ENCODE data around the gene ATXN2L. TPM values are rescaled to one million over a fixed set of nuclear protein-coding genes. Genes with fewer than 3 reads are reported as not detected.

ATXN2L gene
- total and polyA plus RNA-seq, 4 donors: 23.1 to 40.7 (median 32.8) TPM

DNA sequence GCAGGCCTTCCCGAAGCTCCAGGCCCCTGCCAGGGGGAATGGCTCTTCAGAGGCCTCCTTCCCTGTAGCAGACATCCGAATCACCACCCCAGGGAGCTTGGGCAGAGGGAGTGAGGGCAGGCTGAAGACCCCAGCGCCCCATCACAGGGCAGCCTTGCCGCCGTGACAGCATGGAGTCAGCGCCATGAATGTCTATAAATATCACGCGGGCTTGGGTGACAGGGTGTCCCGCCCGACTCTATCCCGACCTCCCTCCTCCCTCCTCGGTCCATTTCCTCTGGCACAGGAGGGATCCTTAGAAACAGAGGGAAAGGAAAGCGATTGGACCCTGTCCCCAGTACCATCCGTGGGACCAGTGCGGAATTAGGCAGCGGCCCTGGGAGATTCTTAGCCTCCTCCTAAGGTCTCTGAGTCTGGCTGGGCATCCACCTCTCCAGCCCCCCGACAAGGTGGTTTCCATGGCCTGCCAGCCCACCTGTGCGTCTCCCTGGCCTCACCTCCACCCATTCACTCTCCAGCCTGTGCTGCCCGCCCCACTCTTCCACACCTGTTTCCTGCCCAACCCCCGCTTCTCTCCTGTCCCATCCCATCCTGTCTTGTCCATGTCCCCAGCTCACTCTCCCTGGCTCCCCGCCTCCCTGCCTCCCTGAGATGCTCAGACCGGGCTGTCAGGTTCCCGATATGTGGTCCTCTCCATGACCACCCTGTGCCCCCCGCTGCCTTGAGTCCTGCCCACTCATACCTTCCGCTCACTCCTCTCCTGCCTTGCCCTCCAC is 60.6 kb downstream of the ATXN2L start:
- 78% methylated on average over 25 of the region's 25 CpGs for WGBS

GRCh38 chr16:28884045-28884444 is 61.2 kb downstream of the ATXN2L start:
- WGBS: 95% methylated on average over 6 of the region's 6 CpGs
- Histone ChIP-seq H3K4me1 (ENCODE audit: control insufficient read depth in 4 of 4, insufficient read depth in 4 of 4, low read length in 3 of 4) (peaks cover 2 to 12% (median 11%) of the 10 kb centered on the region in 4 donors), H3K27ac (ENCODE audit: low read depth in 1 of 2, low read length in 2 of 2) (no peak overlapping the region), H3K9ac (ENCODE audit: low read depth in 1 of 2, low read length in 2 of 2) (no peak overlapping the region), H3K27me3 (ENCODE audit: control insufficient read depth in 4 of 4, insufficient read depth in 4 of 4, low read length in 3 of 4) (no peaks in the 10 kb centered on the region), H3K36me3 (ENCODE audit: control insufficient read depth in 4 of 4, insufficient read depth in 3 of 4, low read depth in 1 of 4, low read length in 3 of 4) (peaks cover 0 to 2% (median 0%) of the 10 kb centered on the region in 4 donors), H3K4me3 (ENCODE audit: low read depth in 1 of 3, low read length in 3 of 3) (no peak overlapping the region), H3K9me3 (ENCODE audit: control insufficient read depth in 4 of 4, low read length in 3 of 4) (no peaks in the 10 kb centered on the region)
- TF ChIP-seq SP1 (IDR thresholded peaks at IDR 0.05): no peak
- TF ChIP-seq, protein P1, sequence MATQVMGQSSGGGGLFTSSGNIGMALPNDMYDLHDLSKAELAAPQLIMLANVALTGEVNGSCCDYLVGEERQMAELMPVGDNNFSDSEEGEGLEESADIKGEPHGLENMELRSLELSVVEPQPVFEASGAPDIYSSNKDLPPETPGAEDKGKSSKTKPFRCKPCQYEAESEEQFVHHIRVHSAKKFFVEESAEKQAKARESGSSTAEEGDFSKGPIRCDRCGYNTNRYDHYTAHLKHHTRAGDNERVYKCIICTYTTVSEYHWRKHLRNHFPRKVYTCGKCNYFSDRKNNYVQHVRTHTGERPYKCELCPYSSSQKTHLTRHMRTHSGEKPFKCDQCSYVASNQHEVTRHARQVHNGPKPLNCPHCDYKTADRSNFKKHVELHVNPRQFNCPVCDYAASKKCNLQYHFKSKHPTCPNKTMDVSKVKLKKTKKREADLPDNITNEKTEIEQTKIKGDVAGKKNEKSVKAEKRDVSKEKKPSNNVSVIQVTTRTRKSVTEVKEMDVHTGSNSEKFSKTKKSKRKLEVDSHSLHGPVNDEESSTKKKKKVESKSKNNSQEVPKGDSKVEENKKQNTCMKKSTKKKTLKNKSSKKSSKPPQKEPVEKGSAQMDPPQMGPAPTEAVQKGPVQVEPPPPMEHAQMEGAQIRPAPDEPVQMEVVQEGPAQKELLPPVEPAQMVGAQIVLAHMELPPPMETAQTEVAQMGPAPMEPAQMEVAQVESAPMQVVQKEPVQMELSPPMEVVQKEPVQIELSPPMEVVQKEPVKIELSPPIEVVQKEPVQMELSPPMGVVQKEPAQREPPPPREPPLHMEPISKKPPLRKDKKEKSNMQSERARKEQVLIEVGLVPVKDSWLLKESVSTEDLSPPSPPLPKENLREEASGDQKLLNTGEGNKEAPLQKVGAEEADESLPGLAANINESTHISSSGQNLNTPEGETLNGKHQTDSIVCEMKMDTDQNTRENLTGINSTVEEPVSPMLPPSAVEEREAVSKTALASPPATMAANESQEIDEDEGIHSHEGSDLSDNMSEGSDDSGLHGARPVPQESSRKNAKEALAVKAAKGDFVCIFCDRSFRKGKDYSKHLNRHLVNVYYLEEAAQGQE (IDR thresholded peaks at IDR 0.05): no peak
- TF ChIP-seq, protein P2, sequence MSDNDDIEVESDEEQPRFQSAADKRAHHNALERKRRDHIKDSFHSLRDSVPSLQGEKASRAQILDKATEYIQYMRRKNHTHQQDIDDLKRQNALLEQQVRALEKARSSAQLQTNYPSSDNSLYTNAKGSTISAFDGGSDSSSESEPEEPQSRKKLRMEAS (IDR thresholded peaks at IDR 0.05): no peak
- TF ChIP-seq FOXA2 (IDR thresholded peaks at IDR 0.05): no peak
- no peak for TF ChIP-seq FOXA1 (IDR thresholded peaks at IDR 0.05)
- DNase-seq (ENCODE audit: low spot score): no peak

More for the DNA sequence above, 60.6 kb downstream of the ATXN2L start:
- Histone ChIP-seq H3K9ac (ENCODE audit: low read depth in 1 of 2, low read length in 2 of 2) (no peak overlapping the region), H3K27ac (ENCODE audit: low read depth in 1 of 2, low read length in 2 of 2) (no peak overlapping the region), H3K27me3 (ENCODE audit: control insufficient read depth in 4 of 4, insufficient read depth in 4 of 4, low read length in 3 of 4) (no peaks in the 10 kb centered on the region), H3K4me3 (ENCODE audit: low read depth in 1 of 3, low read length in 3 of 3) (no peak overlapping the region), H3K36me3 (ENCODE audit: control insufficient read depth in 4 of 4, insufficient read depth in 3 of 4, low read depth in 1 of 4, low read length in 3 of 4) (no peaks in the 10 kb centered on the region), H3K4me1 (ENCODE audit: control insufficient read depth in 4 of 4, insufficient read depth in 4 of 4, low read length in 3 of 4) (peaks cover 2 to 12% (median 11%) of the 10 kb centered on the region in 4 donors), H3K9me3 (ENCODE audit: control insufficient read depth in 4 of 4, low read length in 3 of 4) (no peaks in the 10 kb centered on the region)
- no peak for DNase-seq (ENCODE audit: low spot score)
- TF ChIP-seq TAF1 (conservative IDR thresholded peaks at IDR 0.05) (no peak), SP1 (IDR thresholded peaks at IDR 0.05) (no peak), NR2F2 (IDR thresholded peaks at IDR 0.05) (no peak), GABPA (IDR thresholded peaks at IDR 0.05 in 1 of 2, conservative IDR thresholded peaks at IDR 0.05 in 1 of 2) (no peak), EGR1 (IDR thresholded peaks at IDR 0.05; ENCODE audit: low read depth in 2 of 2) (no peak), RXRA (IDR thresholded peaks at IDR 0.05) (no peak), JUND (IDR thresholded peaks at IDR 0.05) (no peak), RAD21 (IDR thresholded peaks at IDR 0.05) (no peak)
- TF ChIP-seq, protein P3, sequence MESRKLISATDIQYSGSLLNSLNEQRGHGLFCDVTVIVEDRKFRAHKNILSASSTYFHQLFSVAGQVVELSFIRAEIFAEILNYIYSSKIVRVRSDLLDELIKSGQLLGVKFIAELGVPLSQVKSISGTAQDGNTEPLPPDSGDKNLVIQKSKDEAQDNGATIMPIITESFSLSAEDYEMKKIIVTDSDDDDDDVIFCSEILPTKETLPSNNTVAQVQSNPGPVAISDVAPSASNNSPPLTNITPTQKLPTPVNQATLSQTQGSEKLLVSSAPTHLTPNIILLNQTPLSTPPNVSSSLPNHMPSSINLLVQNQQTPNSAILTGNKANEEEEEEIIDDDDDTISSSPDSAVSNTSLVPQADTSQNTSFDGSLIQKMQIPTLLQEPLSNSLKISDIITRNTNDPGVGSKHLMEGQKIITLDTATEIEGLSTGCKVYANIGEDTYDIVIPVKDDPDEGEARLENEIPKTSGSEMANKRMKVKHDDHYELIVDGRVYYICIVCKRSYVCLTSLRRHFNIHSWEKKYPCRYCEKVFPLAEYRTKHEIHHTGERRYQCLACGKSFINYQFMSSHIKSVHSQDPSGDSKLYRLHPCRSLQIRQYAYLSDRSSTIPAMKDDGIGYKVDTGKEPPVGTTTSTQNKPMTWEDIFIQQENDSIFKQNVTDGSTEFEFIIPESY (IDR thresholded peaks at IDR 0.05): no peak
- TF ChIP-seq, protein P4, sequence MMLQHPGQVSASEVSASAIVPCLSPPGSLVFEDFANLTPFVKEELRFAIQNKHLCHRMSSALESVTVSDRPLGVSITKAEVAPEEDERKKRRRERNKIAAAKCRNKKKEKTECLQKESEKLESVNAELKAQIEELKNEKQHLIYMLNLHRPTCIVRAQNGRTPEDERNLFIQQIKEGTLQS (IDR thresholded peaks at IDR 0.05): no peak
- TF ChIP-seq, protein P1 (IDR thresholded peaks at IDR 0.05): no peak
- TF ChIP-seq, protein P5, sequence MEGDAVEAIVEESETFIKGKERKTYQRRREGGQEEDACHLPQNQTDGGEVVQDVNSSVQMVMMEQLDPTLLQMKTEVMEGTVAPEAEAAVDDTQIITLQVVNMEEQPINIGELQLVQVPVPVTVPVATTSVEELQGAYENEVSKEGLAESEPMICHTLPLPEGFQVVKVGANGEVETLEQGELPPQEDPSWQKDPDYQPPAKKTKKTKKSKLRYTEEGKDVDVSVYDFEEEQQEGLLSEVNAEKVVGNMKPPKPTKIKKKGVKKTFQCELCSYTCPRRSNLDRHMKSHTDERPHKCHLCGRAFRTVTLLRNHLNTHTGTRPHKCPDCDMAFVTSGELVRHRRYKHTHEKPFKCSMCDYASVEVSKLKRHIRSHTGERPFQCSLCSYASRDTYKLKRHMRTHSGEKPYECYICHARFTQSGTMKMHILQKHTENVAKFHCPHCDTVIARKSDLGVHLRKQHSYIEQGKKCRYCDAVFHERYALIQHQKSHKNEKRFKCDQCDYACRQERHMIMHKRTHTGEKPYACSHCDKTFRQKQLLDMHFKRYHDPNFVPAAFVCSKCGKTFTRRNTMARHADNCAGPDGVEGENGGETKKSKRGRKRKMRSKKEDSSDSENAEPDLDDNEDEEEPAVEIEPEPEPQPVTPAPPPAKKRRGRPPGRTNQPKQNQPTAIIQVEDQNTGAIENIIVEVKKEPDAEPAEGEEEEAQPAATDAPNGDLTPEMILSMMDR (IDR thresholded peaks at IDR 0.05; ENCODE audit: low read depth, low read length, missing input control): no peak

Measured in liver (tissue), 9 donors.